ENCODE data around the gene BLTP1. TPM values are rescaled to one million over a fixed set of nuclear protein-coding genes. Genes with fewer than 3 reads are reported as not detected.
"Not testable (repeated sequence)": the region's sequence is repeated elsewhere in the genome, so short reads cannot be mapped to it uniquely, and the experiment has no call there.

BLTP1 gene
- total RNA-seq = 100 to 1,000 TPM in 1 of 4 donors, 10 to 100 TPM in 3; 79.6 to 103 (median 82.4) TPM

- peak; percentile 95 for DNase-seq (ENCODE audit: extremely low spot score)
- Histone ChIP-seq H3K27ac (replicated peaks in 1 of 4) (peak within 1 kb of the TSS; percentile 94 to 96 (median 96)), H3K9me3 (no peaks in the 10 kb centered on the region), H3K4me1 (peaks cover 11 to 29% (median 23%) of the 10 kb centered on the region in 4 donors), H3K36me3 (peaks cover 0 to 12% (median 4%) of the 10 kb centered on the region in 4 donors), H3K27me3 (no peaks in the 10 kb centered on the region), H3K4me3 (peak within 1 kb of the TSS; percentile 88 to 97 (median 96))
- 0% methylated on average over 36 of the region's 53 CpGs for WGBS
- intact Hi-C loops (cut with DNase I) = loop anchor here (10.0 kb wide), 2 partner anchors 277 to 357 kb away; partner anchors contain the start of gene BBS7
- TF ChIP-seq POLR2AphosphoS5 (IDR thresholded peaks at IDR 0.05) = peak; percentile 88 to 93
- no peak for TF ChIP-seq POLR2A (IDR thresholded peaks at IDR 0.05; ENCODE audit: low read depth)
- no peak for TF ChIP-seq EP300 (IDR thresholded peaks at IDR 0.05)
These were observed at the start of gene BLTP1 for GRCh38 chr4:122151982-122152710. Gene BLTP1 (plus strand): TSS chr4:122152331. CDS start chr4:122170648, 18,317 bp downstream.

- Histone ChIP-seq H3K27me3 (no peaks in the 10 kb centered on the region), H3K27ac (replicated peaks in 1 of 4) (no peak overlapping the region), H3K36me3 (no peaks in the 10 kb centered on the region), H3K4me3 (no peak overlapping the region), H3K4me1 (no peaks in the 10 kb centered on the region), H3K9me3 (no peaks in the 10 kb centered on the region)
- no peak for TF ChIP-seq POLR2AphosphoS5 (IDR thresholded peaks at IDR 0.05)
- TF ChIP-seq POLR2A (IDR thresholded peaks at IDR 0.05; ENCODE audit: low read depth) = no peak
- no peak for TF ChIP-seq CTCF (IDR thresholded peaks at IDR 0.05)
- DNase-seq (ENCODE audit: extremely low spot score) = no peak
- intact Hi-C loops (cut with DNase I) = no loop called here
These were observed 47.9 kb upstream of the BLTP1 start for GRCh38 chr4:122104184-122104583.

GRCh38 chr4:122107680-122108079 lies 44.5 kb upstream of the BLTP1 start:
- no peak for DNase-seq (ENCODE audit: extremely low spot score)
- Histone ChIP-seq H3K36me3 (no peaks in the 10 kb centered on the region), H3K27me3 (no peaks in the 10 kb centered on the region), H3K9me3 (no peaks in the 10 kb centered on the region), H3K27ac (replicated peaks in 1 of 4) (no peak overlapping the region), H3K4me3 (no peak overlapping the region), H3K4me1 (no peaks in the 10 kb centered on the region)
- 77% methylated on average over 2 of the region's 2 CpGs for WGBS
- intact Hi-C loops (cut with DNase I) = no loop called here
- TF ChIP-seq CTCF (IDR thresholded peaks at IDR 0.05) (no peak), EP300 (IDR thresholded peaks at IDR 0.05) (no peak), POLR2AphosphoS5 (IDR thresholded peaks at IDR 0.05) (no peak), POLR2A (IDR thresholded peaks at IDR 0.05; ENCODE audit: low read depth) (no peak)

GRCh38 chr4:122110304-122110703 lies 41.8 kb upstream of the BLTP1 start:
- H3K4me3 ChIP-seq; DNase-seq (ENCODE audit: extremely low spot score); H3K27ac ChIP-seq (replicated peaks in 1 of 4); H3K4me1 ChIP-seq; H3K9me3 ChIP-seq; intact Hi-C loops (cut with DNase I); H3K27me3 ChIP-seq; H3K36me3 ChIP-seq: not testable (repeated sequence)
- WGBS = 94% methylated on average over 14 of the region's 14 CpGs

GRCh38 chr4:122117743-122118142 lies 34.4 kb upstream of the BLTP1 start:
- TF ChIP-seq POLR2AphosphoS5 (IDR thresholded peaks at IDR 0.05) (no peak), POLR2A (IDR thresholded peaks at IDR 0.05; ENCODE audit: low read depth) (no peak), CTCF (IDR thresholded peaks at IDR 0.05) (no peak), EP300 (IDR thresholded peaks at IDR 0.05) (no peak)
- Histone ChIP-seq H3K4me3 (no peak overlapping the region), H3K27ac (replicated peaks in 1 of 4) (no peak overlapping the region), H3K4me1 (no peaks in the 10 kb centered on the region), H3K36me3 (no peaks in the 10 kb centered on the region), H3K27me3 (no peaks in the 10 kb centered on the region), H3K9me3 (no peaks in the 10 kb centered on the region)
- 85% methylated on average over 1 of the region's 1 CpG for WGBS
- DNase-seq (ENCODE audit: extremely low spot score) = no peak
- intact Hi-C loops (cut with DNase I) = no loop called here

Measured in esophagus muscularis mucosa (tissue), 4 donors.